Measurements from ENCODE around the gene CDC14B.
"Not testable (repeated sequence)": the region's sequence is repeated elsewhere in the genome, so short reads cannot be mapped to it uniquely, and the experiment has no call there.

The CDC14B gene

DNA sequence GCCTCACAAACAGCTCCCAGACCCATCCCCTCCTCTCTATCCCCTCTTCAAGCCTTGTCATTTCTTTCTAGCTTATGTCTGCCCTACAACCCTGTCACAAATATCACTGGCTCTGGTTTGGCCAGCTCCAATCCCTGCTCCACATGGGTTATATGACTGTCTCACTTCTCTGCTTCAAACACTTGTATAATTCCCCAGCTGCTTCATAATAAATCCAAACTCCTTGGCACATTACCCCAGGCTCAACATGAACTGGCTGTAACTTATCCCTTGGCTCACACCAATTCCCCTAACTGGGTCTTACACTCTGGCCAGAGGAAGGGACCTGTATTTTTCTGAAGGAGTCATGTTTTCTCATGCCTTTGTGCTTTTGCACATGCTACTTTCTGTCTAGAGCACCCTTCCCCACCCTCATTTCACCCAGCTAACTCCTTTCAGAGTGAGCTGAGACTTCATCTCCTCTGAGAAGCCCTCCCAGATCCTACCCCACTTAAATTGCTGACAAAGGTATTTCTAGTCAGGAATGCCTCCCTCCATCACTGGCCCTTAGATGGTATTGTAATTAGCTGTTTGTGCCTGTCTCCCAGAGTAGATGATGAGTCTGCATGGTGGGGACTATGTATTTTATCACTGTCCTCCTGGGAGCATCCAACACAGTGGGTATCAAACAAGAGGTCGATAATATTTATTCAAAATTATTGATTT, 30.1 kb upstream of the CDC14B start:
- Histone ChIP-seq H3K36me3 (ENCODE audit: insufficient read depth, low read length) (peaks cover 5% of the 10 kb centered on the region), H3K27me3 (ENCODE audit: insufficient read depth, low read length) (no peaks in the 10 kb centered on the region), H3K4me3 (ENCODE audit: low read length) (no peak overlapping the region), H3K9me3 (ENCODE audit: low read length) (no peaks in the 10 kb centered on the region), H2AFZ (ENCODE audit: low read depth, low read length) (no peak overlapping the region), H3K4me1 (ENCODE audit: insufficient read depth, low read length) (peaks cover 3% of the 10 kb centered on the region)

DNA sequence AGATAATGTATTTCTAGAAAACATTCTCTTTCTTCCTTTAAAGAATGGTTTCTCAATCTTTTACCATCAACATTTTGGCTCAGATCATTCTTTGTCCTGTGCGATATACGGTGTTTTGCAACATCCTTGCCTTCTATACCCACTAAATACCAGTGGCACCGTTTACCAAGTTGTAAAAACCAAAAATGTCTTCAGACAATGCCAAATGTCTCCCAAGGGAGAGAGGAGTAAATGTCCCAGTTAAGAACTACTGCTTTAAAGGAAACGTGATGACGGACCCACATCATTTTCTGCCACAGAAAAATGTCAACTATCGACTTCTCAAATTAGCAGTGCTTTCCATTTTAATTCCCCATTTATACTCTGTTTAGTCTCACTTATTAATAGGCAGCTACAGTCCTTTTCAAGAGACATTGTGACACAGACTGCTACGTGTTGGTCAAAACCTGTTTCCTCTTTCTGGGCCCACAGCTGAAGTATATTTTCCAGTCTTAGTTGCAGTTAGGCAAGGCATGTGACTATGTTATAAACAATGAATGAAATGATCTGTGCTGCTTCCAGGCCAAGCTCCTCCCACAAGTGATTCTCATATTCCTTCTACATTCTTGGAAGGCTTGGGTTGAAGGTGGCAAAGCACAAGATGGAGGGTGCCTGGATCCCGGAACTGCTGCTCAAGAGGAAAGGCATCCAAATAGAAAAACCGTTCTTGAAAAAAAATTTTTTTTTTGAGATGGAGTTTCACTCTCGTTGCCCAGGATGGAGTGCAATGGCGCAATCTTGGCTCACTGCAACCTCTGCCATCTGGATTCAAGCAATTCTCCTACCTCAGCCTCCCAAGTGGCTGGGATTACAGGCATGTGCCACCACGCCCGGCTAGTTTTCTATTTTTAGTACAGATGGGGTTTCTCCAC, 26.7 kb upstream of the CDC14B start:
- Histone ChIP-seq H3K4me3 (ENCODE audit: low read length) (no peak overlapping the region), H3K9me3 (ENCODE audit: low read length) (no peaks in the 10 kb centered on the region), H3K4me1 (ENCODE audit: insufficient read depth, low read length) (no peaks in the 10 kb centered on the region), H2AFZ (ENCODE audit: low read depth, low read length) (no peak overlapping the region), H3K27me3 (ENCODE audit: insufficient read depth, low read length) (no peaks in the 10 kb centered on the region), H3K36me3 (ENCODE audit: insufficient read depth, low read length) (peaks cover 5% of the 10 kb centered on the region)

DNA sequence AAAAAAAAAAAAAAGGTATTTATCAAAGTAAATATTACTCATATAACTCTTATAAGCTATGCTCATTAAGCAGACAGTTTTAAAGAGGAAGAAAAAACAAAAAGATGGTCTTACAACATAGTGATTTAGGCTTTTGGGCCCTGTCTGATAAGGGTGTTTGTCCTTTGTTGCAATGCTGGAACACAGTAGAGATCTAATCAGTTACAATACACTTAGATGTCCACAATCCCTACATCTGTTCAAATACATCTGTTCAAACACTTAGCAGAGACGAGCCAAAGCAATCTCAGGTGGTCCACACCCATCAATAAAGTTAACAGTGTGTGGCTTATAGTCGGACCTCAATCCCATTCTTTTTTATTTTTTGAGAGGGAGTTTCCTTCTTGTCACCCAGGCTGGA, 24.5 kb upstream of the CDC14B start:
- H3K36me3 ChIP-seq (ENCODE audit: insufficient read depth, low read length) = peaks cover 5% of the 10 kb centered on the region
- no peaks in the 10 kb centered on the region for H3K9me3 ChIP-seq (ENCODE audit: low read length)
- no peaks in the 10 kb centered on the region for H3K4me1 ChIP-seq (ENCODE audit: insufficient read depth, low read length)
- H3K27me3 ChIP-seq (ENCODE audit: insufficient read depth, low read length) = no peaks in the 10 kb centered on the region
- H3K4me3 ChIP-seq (ENCODE audit: low read length) = no peak overlapping the region
- no peak overlapping the region for H2AFZ ChIP-seq (ENCODE audit: low read depth, low read length)

DNA sequence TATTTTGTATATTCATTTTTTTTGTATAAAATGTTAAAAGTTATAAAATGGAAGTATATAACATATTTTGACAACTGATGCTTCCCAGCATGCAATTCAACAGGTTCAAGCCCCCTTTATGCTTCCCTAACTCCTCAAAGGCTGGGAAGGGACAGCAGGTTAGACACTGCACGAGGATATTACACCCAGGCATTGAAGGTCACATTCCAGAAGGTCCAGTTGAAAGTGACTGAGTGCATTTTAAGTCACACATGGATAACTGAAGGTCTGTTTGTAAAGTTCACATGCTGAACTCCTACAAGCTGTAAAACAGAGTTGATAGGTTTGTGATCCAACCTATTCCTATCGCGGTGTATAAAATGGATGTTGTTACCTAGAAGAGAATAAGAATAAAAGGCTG, 21.9 kb upstream of the CDC14B start:
- no peaks in the 10 kb centered on the region for H3K27me3 ChIP-seq (ENCODE audit: insufficient read depth, low read length)
- H2AFZ ChIP-seq (ENCODE audit: low read depth, low read length) = no peak overlapping the region
- no peaks in the 10 kb centered on the region for H3K4me1 ChIP-seq (ENCODE audit: insufficient read depth, low read length)
- no peaks in the 10 kb centered on the region for H3K9me3 ChIP-seq (ENCODE audit: low read length)
- H3K4me3 ChIP-seq (ENCODE audit: low read length) = no peak overlapping the region
- peaks cover 5% of the 10 kb centered on the region for H3K36me3 ChIP-seq (ENCODE audit: insufficient read depth, low read length)

DNA sequence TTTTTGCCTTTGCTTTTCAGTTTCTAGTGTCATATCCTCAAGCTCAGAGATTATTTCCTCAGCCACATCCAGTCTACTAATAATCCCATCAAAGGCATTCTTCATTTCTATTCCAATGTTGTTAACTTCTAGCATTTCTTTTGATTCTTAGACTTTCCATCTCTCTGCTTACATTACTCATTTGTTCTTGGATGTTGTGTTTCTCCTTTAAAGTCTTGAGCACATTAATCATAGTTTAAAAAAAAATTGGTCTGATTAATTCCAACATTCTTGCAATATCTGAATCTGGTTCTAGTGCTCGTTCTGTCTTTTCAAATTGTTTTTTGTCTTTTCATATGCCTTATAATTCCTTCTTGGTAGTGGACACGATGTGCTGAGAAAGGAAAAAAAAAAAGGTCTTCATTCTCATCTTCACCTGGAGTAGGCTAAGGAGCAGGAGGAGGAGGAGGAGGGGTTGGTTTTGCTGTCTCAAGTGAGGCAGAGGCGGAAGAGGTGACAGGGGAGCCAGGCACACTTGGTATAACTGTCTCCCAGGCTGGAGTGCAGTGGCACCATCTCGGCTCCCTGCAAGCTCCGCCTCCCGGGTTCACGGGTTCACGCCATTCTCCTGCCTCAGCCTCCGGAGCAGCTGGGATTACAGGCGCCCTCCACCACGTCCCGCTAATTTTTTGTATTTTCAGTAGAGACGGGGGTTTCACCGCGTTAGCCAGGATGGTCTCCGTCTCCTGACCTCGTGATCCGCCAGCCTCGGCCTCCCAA, 19.1 kb upstream of the CDC14B start:
- H3K27me3 ChIP-seq (ENCODE audit: insufficient read depth, low read length) = no peaks in the 10 kb centered on the region
- no peaks in the 10 kb centered on the region for H3K36me3 ChIP-seq (ENCODE audit: insufficient read depth, low read length)
- H3K4me1 ChIP-seq (ENCODE audit: insufficient read depth, low read length) = no peaks in the 10 kb centered on the region
- H2AFZ ChIP-seq (ENCODE audit: low read depth, low read length) = no peak overlapping the region
- H3K4me3 ChIP-seq (ENCODE audit: low read length) = no peak overlapping the region
- H3K9me3 ChIP-seq (ENCODE audit: low read length) = no peaks in the 10 kb centered on the region

DNA sequence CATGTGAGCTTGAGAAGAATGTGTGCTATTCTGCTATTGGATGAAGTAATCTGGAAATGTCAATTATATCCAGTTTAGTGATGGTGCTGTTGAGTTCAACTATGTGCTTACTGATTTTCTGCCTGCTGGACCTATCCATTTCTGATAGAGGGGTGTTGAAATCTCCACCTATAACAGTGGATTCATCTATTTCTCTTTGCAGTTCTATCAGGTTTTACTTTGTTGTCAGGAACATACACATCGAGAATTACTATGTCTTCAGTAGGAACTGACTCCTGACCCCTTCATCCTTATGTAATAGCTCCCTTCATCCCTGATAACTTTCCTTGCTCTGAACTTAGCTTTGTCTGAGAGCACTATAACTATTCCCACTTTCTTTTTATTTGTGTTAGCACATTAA, 16.7 kb upstream of the CDC14B start:
- no peak overlapping the region for H2AFZ ChIP-seq (ENCODE audit: low read depth, low read length)
- H3K36me3 ChIP-seq (ENCODE audit: insufficient read depth, low read length) = no peaks in the 10 kb centered on the region
- no peak overlapping the region for H3K4me3 ChIP-seq (ENCODE audit: low read length)
- no peaks in the 10 kb centered on the region for H3K9me3 ChIP-seq (ENCODE audit: low read length)
- no peaks in the 10 kb centered on the region for H3K4me1 ChIP-seq (ENCODE audit: insufficient read depth, low read length)
- H3K27me3 ChIP-seq (ENCODE audit: insufficient read depth, low read length) = no peaks in the 10 kb centered on the region

DNA sequence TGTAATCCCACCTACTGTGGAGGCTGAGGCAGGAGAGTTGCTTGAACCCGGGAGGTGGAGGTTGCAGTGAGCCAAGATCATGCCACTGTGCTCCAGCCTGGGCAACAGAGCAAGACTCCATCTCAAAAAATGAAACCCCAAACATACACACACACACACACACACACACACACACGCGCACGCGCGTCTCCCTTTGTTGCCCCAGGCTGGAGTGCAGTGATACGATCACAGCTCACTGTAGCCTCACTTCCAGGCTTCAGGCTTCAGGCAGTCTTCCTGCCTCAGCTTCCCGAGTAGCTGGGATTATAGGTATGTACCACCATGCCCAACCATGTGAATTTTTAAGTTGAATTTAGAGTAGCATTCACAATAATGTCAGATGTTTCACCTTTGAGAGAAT, 13.9 kb upstream of the CDC14B start:
- H3K27me3 ChIP-seq (ENCODE audit: insufficient read depth, low read length); H3K36me3 ChIP-seq (ENCODE audit: insufficient read depth, low read length); H3K4me1 ChIP-seq (ENCODE audit: insufficient read depth, low read length); H3K9me3 ChIP-seq (ENCODE audit: low read length); H3K4me3 ChIP-seq (ENCODE audit: low read length); H2AFZ ChIP-seq (ENCODE audit: low read depth, low read length): not testable (repeated sequence)

DNA sequence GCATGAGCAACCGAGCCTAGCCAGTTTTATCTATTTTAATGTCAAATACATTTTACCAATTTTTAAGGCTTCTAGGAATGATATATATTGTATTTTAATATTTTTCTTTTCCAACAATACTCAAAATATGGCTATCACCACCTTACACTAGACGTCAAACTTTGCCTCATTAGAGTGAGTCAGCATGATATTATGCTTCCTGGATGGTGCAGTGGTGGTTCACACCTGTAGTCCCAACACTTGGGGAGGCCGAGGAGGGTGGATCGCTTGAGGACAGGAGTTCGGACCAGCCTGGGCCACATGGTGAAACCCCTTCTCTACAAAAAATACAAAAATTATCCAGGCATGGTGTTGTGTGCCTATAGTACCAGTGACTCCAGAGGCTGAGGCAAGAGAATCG, 7.3 kb upstream of the CDC14B start:
- H3K27me3 ChIP-seq (ENCODE audit: insufficient read depth, low read length) = no peaks in the 10 kb centered on the region
- no peak overlapping the region for H3K4me3 ChIP-seq (ENCODE audit: low read length)
- H2AFZ ChIP-seq (ENCODE audit: low read depth, low read length) = no peak overlapping the region
- H3K9me3 ChIP-seq (ENCODE audit: low read length) = no peaks in the 10 kb centered on the region
- H3K36me3 ChIP-seq (ENCODE audit: insufficient read depth, low read length) = no peaks in the 10 kb centered on the region
- H3K4me1 ChIP-seq (ENCODE audit: insufficient read depth, low read length) = no peaks in the 10 kb centered on the region

DNA sequence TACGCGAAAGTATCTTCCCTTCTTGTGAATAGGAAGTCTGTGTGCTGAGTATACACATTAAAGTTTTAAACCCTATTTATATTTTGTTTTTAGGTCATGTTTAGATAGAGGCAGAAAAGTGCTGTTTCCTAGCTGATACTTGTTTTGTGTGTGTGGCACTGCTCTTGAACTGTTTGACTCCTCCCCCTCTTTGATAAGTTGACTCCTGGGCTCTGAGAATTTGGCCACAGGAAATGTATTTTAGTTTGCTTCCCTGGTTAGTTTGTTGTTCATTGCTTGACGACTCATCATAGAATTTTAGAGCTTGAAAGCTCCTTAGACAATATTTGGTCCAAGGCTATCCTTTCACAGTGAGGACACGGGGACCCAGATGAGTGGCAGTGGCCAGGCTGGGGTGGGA, 2.0 kb upstream of the CDC14B start:
- no peak overlapping the region for H2AFZ ChIP-seq (ENCODE audit: low read depth, low read length)
- peaks cover 26% of the 10 kb centered on the region for H3K4me1 ChIP-seq (ENCODE audit: insufficient read depth, low read length)
- no peaks in the 10 kb centered on the region for H3K36me3 ChIP-seq (ENCODE audit: insufficient read depth, low read length)
- H3K27me3 ChIP-seq (ENCODE audit: insufficient read depth, low read length) = no peaks in the 10 kb centered on the region
- no peaks in the 10 kb centered on the region for H3K9me3 ChIP-seq (ENCODE audit: low read length)
- H3K4me3 ChIP-seq (ENCODE audit: low read length) = no peak overlapping the region

DNA sequence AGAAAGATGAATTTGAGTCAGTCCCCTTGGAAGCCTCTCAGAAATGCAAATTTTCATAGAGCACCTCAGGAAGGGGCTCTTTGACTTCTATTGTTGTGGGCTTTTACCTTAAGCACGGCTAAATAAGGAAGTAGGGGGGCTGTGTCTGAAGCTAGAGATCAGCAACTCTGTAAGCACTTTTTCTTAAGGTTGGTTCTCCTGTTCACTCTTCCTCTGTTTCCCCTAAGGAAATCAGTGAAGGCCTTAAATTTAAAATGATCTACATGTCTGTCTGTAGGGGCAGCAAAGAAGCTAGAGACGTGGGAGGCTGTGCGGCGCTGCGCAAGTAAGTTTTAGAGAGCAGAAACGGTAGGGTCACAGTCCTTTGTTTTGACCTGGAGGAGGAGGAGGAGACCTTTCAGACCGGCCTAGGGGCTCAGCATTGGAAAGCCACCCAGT, 1.2 kb upstream of the CDC14B start:
- peak overlapping the region; percentile 63 for H2AFZ ChIP-seq (ENCODE audit: low read depth, low read length)
- H3K36me3 ChIP-seq (ENCODE audit: insufficient read depth, low read length) = no peaks in the 10 kb centered on the region
- H3K27me3 ChIP-seq (ENCODE audit: insufficient read depth, low read length) = no peaks in the 10 kb centered on the region
- peak overlapping the region; percentile 50 for H3K4me3 ChIP-seq (ENCODE audit: low read length)
- peaks cover 26% of the 10 kb centered on the region for H3K4me1 ChIP-seq (ENCODE audit: insufficient read depth, low read length)
- H3K9me3 ChIP-seq (ENCODE audit: low read length) = no peaks in the 10 kb centered on the region

DNA sequence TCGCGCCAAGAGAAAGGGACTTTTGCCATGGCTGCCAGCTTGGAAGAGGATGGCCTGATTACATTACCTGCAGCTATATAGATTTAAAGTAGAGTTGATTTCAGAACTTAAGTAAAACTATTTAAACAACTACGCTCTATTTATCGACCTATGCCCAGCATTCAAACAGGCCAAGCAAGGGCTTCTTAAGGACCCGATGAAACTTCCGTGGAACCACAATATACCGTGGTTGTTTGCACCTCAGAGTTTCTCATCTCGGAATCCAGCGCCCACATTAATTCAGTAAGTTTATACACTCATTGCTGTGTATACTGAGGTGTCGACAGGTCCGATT, 505 bp upstream of the CDC14B start:
- H2AFZ ChIP-seq (ENCODE audit: low read depth, low read length) = peak overlapping the region; percentile 63
- no peaks in the 10 kb centered on the region for H3K36me3 ChIP-seq (ENCODE audit: insufficient read depth, low read length)
- no peaks in the 10 kb centered on the region for H3K9me3 ChIP-seq (ENCODE audit: low read length)
- H3K27me3 ChIP-seq (ENCODE audit: insufficient read depth, low read length) = no peaks in the 10 kb centered on the region
- peaks cover 26% of the 10 kb centered on the region for H3K4me1 ChIP-seq (ENCODE audit: insufficient read depth, low read length)
- H3K4me3 ChIP-seq (ENCODE audit: low read length) = peak overlapping the region; percentile 50

DNA sequence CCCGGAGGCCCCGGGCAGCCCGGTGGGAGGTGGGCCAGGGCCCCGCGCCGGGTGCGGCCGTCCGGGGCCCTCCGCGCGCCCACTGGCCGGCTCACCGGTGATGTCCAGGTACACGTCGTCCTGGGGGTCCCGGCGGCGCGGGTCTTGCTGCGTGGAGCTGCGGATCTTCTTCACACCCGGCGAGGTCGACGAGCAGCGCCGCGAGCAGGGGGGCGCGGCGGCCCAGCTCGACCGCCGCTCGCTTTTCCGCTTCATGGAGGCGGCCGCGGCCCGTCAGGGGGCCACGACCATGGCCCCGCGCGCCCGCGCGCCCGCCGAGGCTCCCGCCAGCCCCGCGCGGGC, 548 bp downstream of the CDC14B start:
- peak overlapping the region; percentile 50 for H3K4me3 ChIP-seq (ENCODE audit: low read length)
- H3K4me1 ChIP-seq (ENCODE audit: insufficient read depth, low read length) = peaks cover 26% of the 10 kb centered on the region
- H3K27me3 ChIP-seq (ENCODE audit: insufficient read depth, low read length) = no peaks in the 10 kb centered on the region
- H3K36me3 ChIP-seq (ENCODE audit: insufficient read depth, low read length) = no peaks in the 10 kb centered on the region
- H2AFZ ChIP-seq (ENCODE audit: low read depth, low read length) = peak overlapping the region; percentile 70
- H3K9me3 ChIP-seq (ENCODE audit: low read length) = no peaks in the 10 kb centered on the region
